Endothelial cell of umbilical vein (primary cell): ENCODE measurements around the gene LRRC74B. TPM values are rescaled to one million over a fixed set of nuclear protein-coding genes. Genes with fewer than 3 reads are reported as not detected.
"Not testable (repeated sequence)": the region's sequence is repeated elsewhere in the genome, so short reads cannot be mapped to it uniquely, and the experiment has no call there.

Experiments used
- BruUV-seq: library from RNA; stranded (reverse); fragments of 400-500 nt; replicated peaks from 2 replicates; lab custom pipeline; 2021; lab: Mats Ljungman, UMichigan
- CTCF ChIA-PET: fragments of 300-600, 350-600 bp; sonication (Branson Sonifier 250); formaldehyde crosslinking; loops from one replicate; lab custom pipeline; 2021; ENCODE audit warnings: antibody characterized with exemption, inconsistent platforms; lab: Charles Lee
- POLR2A ChIA-PET: fragments of 300-600, 350-600 bp; sonication (Branson Sonifier 250); formaldehyde crosslinking; loops from one replicate; lab custom pipeline; 2021; ENCODE audit warnings: antibody characterized with exemption, inconsistent platforms; lab: Charles Lee
- DNase-seq: peaks from one replicate; pipeline ENCODE4 v3.0.0-alpha.2; 2011; ENCODE audit warnings: low read depth, low spot score
- FAIRE-seq: peaks from 2 replicates; lab custom pipeline; 2011; peaks lifted over from hg19 to GRCh38; lab: Jason Lieb, UNC
- H2AFZ ChIP-seq: 2 replicates; pipeline ENCODE4 v1.6.0; 2012; ENCODE audit warnings: low read depth, low read length, control low read depth, inconsistent platforms
- H3K27ac ChIP-seq: 2 replicates; pipeline ENCODE4 v1.5.1; 2011; ENCODE audit warnings: low read depth, mild to moderate bottlenecking, control low read depth, low read length, moderate library complexity; ENCODE audit not compliant: insufficient read depth
- H3K27me3 ChIP-seq, 2 experiments: 2 replicates each; pipeline versions ENCODE4 v1.6.0 to v1.6.1; 2011; ENCODE audit warnings: low read length in 2 of 2, mixed read lengths in 1 of 2; ENCODE audit not compliant: control insufficient read depth in 2 of 2, insufficient read depth in 2 of 2
- H3K36me3 ChIP-seq, 2 experiments: 2 replicates in 1 of 2; 3 replicates in 1 of 2; pipeline ENCODE4 v1.5.1; 2011; ENCODE audit warnings: low read length in 2 of 2, mild to moderate bottlenecking in 1 of 2, moderate library complexity in 1 of 2; ENCODE audit not compliant: control insufficient read depth in 2 of 2, insufficient read depth in 2 of 2; ENCODE audit errors: extremely low read depth in 1 of 2
- H3K4me1 ChIP-seq: 3 replicates; pipeline ENCODE4 v1.5.1; 2011; ENCODE audit warnings: mild to moderate bottlenecking, low read length; ENCODE audit not compliant: control insufficient read depth, insufficient read depth; ENCODE audit errors: extremely low read depth
- H3K4me2 ChIP-seq: 2 replicates; pipeline ENCODE4 v1.6.1; 2011; ENCODE audit warnings: low read length, control low read depth, mixed read lengths; ENCODE audit not compliant: insufficient read depth
- H3K4me3 ChIP-seq, 3 experiments: fragments of 200-600 bp in 1 of 3; sonication (generic), shearing (Covaris generic) in 1 of 3; replicated peaks in 1 of 3; 2 replicates each; pipeline ENCODE4 v1.5.1; 2011 to 2016; ENCODE audit warnings: control low read depth in 3 of 3, low read length in 3 of 3, mild to moderate bottlenecking in 2 of 3, inconsistent platforms in 1 of 3, low read depth in 1 of 3, moderate library complexity in 1 of 3; ENCODE audit not compliant: insufficient read depth in 1 of 3
- H3K79me2 ChIP-seq: 2 replicates; pipeline ENCODE4 v1.6.0; 2012; ENCODE audit warnings: low read length, inconsistent platforms; ENCODE audit not compliant: control insufficient read depth, insufficient read depth
- H3K9ac ChIP-seq: replicated peaks from 2 replicates; pipeline ENCODE3; 2011; ENCODE audit warnings: low read length, control low read depth; ENCODE audit not compliant: insufficient read depth; ENCODE audit errors: extremely low read depth
- H3K9me1 ChIP-seq: replicated peaks from 3 replicates; pipeline ENCODE4 v1.6.0; 2011; ENCODE audit warnings: mild to moderate bottlenecking, low read length; ENCODE audit not compliant: control insufficient read depth, insufficient read depth; ENCODE audit errors: extremely low read depth
- H3K9me3 ChIP-seq: replicated peaks from 2 replicates; pipeline ENCODE4 v1.5.1; 2012; ENCODE audit warnings: low read length, inconsistent platforms; ENCODE audit not compliant: control insufficient read depth, insufficient read depth
- H4K20me1 ChIP-seq: replicated peaks from 2 replicates; pipeline ENCODE3; 2011; ENCODE audit warnings: mild to moderate bottlenecking, low read length; ENCODE audit not compliant: control insufficient read depth, insufficient read depth; ENCODE audit errors: extremely low read depth
- EZH2 ChIP-seq: IDR thresholded peaks from 2 replicates; pipeline ENCODE4 v1.6.1; 2012; ENCODE audit warnings: borderline replicate concordance, low read depth, mild to moderate bottlenecking, moderate library complexity, low read length, inconsistent platforms; ENCODE audit not compliant: severe bottlenecking
- FOS ChIP-seq: IDR thresholded peaks from 2 replicates; pipeline ENCODE4 v1.6.1; 2011; ENCODE audit warnings: mild to moderate bottlenecking, low read length, moderate library complexity, borderline replicate concordance; ENCODE audit not compliant: insufficient read depth
- JUN ChIP-seq: IDR thresholded peaks from 2 replicates; pipeline ENCODE4 v1.6.1; 2011; ENCODE audit warnings: borderline replicate concordance, low read depth; ENCODE audit not compliant: insufficient read length, insufficient read depth
- POLR2A ChIP-seq: IDR thresholded peaks from 2 replicates; pipeline ENCODE4 v1.6.1; 2012; ENCODE audit warnings: low read depth, mild to moderate bottlenecking, control low read depth, low read length
- dilution Hi-C: fragments of 300-500 bp; cut with MboI; formaldehyde crosslinking; loops from one replicate; pipeline ENCODE4 v1.15.0; 2019; ENCODE audit warnings: low sequenced_read_pairs; ENCODE audit not compliant: extremely low pct_ligation_motif_present
- intact Hi-C: fragments of 100-400 bp; cut with micrococcal nuclease; formaldehyde crosslinking; loops from one replicate; pipeline ENCODE4 v1.10.0; 2022
- polyA plus RNA-seq, 4 experiments: library from polyadenylated mRNA; depleted of rRNA in 3 of 4; stranded (reverse) in 3 of 4; unstranded in 1 of 4; fragments of >200 nt; gene quantifications; 2 replicates each; pipeline versions ENCODE4 v1.2.1 to v1.2.3, GENCODE V29; 2011 to 2012; ENCODE audit warnings: missing spikeins in 1 of 4
- total RNA-seq: library from RNA; stranded (reverse); gene quantifications from 2 replicates; pipeline ENCODE4 v1.2.3, GENCODE V29; 2021

The LRRC74B gene
- total and polyA plus RNA-seq, 2 donors (not counting 3 experiments of a cell fraction or from before 2014, with no cell fraction given), result not detected

- no peaks in the 10 kb centered on the region for H3K79me2 ChIP-seq
- TF ChIP-seq FOS (no peak), EZH2 (no peak), POLR2A (no peak), JUN (no peak)
- H4K20me1 ChIP-seq, result peaks cover 2% of the 10 kb centered on the region
- no TSS peak for BruUV-seq
- H2AFZ ChIP-seq, result no peak overlapping the region
- dilution Hi-C loops, result no loop called here
- DNase-seq, result no peak
- H3K9ac ChIP-seq, result no peak overlapping the region
- H3K27me3 ChIP-seq, result no peaks in the 10 kb centered on the region
- H3K27ac ChIP-seq, result no peak overlapping the region
- no peaks in the 10 kb centered on the region for H3K9me1 ChIP-seq
- ChIA-PET CTCF (interaction anchor here (1.2 to 1.3 kb wide), 2 partner anchors 24 to 31 kb away, joined by 3 read pairs; no protein-coding TSS in a partner anchor), POLR2A (no interaction called here)
- H3K4me1 ChIP-seq, result no peaks in the 10 kb centered on the region
- no peak for FAIRE-seq
- no peak overlapping the region for H3K4me3 ChIP-seq
- no peak overlapping the region for H3K4me2 ChIP-seq
- no peaks in the 10 kb centered on the region for H3K36me3 ChIP-seq
- intact Hi-C loops, result no loop called here
- no peaks in the 10 kb centered on the region for H3K9me3 ChIP-seq
These were observed 25.2 kb downstream of the LRRC74B start for GRCh38 chr22:21070690-21071615.

DNA sequence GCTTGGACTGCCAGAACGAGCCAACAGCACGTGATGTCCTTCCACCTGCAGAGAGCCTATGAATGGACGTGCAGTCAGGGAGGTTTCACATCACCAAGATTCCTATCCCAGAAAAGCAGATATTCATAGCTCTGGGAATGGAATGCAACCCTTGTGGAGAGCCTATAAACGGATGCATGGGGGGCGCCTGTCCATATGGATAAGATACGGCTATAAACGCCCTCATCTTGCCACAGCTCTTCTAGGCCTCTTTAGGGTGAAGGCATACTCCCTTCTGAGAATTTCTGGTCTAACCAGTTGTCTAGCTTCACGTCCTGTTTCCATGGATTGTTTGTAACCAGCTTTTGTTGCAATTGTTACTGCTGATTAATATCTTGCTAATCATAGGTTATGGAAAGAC lies 26.1 kb downstream of the LRRC74B start:
- H2AFZ ChIP-seq, H3K4me3 ChIP-seq, H3K9ac ChIP-seq, H4K20me1 ChIP-seq, H3K4me2 ChIP-seq, FAIRE-seq, DNase-seq, BruUV-seq, intact Hi-C loops, H3K27ac ChIP-seq, H3K9me3 ChIP-seq, H3K79me2 ChIP-seq, dilution Hi-C loops, H3K4me1 ChIP-seq, H3K9me1 ChIP-seq, POLR2A ChIA-PET, H3K36me3 ChIP-seq, H3K27me3 ChIP-seq: not testable (repeated sequence)
- CTCF ChIA-PET, result interaction anchor here (1.2 to 1.3 kb wide), 2 partner anchors 25 to 30 kb away, joined by 3 read pairs; no protein-coding TSS in a partner anchor
